Measurements from ENCODE around the gene RBMS3.

The RBMS3 gene

GRCh38 chr3:29594261-29594660, 313.4 kb downstream of the RBMS3 start:
- H3K9me3 ChIP-seq (ENCODE audit: control insufficient read depth in 1 of 2, low read length in 2 of 2): no peaks in the 10 kb centered on the region
- no peaks in the 10 kb centered on the region for H3K4me1 ChIP-seq (ENCODE audit: control insufficient read depth in 1 of 2, insufficient read depth in 2 of 2, low read length in 2 of 2)
- H3K9ac ChIP-seq (ENCODE audit: low read depth in 1 of 2, low read length in 2 of 2): no peak overlapping the region
- no peak overlapping the region for H3K27ac ChIP-seq (ENCODE audit: low read depth, low read length)
- no peak overlapping the region for H3K4me3 ChIP-seq (ENCODE audit: low read depth in 1 of 2, low read length in 2 of 2)
- no peaks in the 10 kb centered on the region for H3K36me3 ChIP-seq (ENCODE audit: control insufficient read depth in 1 of 2, insufficient read depth in 2 of 2, low read length in 2 of 2)
- H3K27me3 ChIP-seq (ENCODE audit: control insufficient read depth in 1 of 2, insufficient read depth in 2 of 2, low read length in 2 of 2): no peaks in the 10 kb centered on the region

- no peaks in the 10 kb centered on the region for H3K9me3 ChIP-seq (ENCODE audit: control insufficient read depth in 1 of 2, low read length in 2 of 2)
- H3K27ac ChIP-seq (ENCODE audit: low read depth, low read length): no peak overlapping the region
- no peaks in the 10 kb centered on the region for H3K4me1 ChIP-seq (ENCODE audit: control insufficient read depth in 1 of 2, insufficient read depth in 2 of 2, low read length in 2 of 2)
- no peak overlapping the region for H3K9ac ChIP-seq (ENCODE audit: low read depth in 1 of 2, low read length in 2 of 2)
- H3K36me3 ChIP-seq (ENCODE audit: control insufficient read depth in 1 of 2, insufficient read depth in 2 of 2, low read length in 2 of 2): no peaks in the 10 kb centered on the region
- H3K27me3 ChIP-seq (ENCODE audit: control insufficient read depth in 1 of 2, insufficient read depth in 2 of 2, low read length in 2 of 2): no peaks in the 10 kb centered on the region
- H3K4me3 ChIP-seq (ENCODE audit: low read depth in 1 of 2, low read length in 2 of 2): no peak overlapping the region
Observed at GRCh38 chr3:29597376-29598008, 316.6 kb downstream of the RBMS3 start.

GRCh38 chr3:29601861-29602585, 321.2 kb downstream of the RBMS3 start:
- H3K36me3 ChIP-seq (ENCODE audit: control insufficient read depth in 1 of 2, insufficient read depth in 2 of 2, low read length in 2 of 2): no peaks in the 10 kb centered on the region
- no peak overlapping the region for H3K27ac ChIP-seq (ENCODE audit: low read depth, low read length)
- no peak overlapping the region for H3K4me3 ChIP-seq (ENCODE audit: low read depth in 1 of 2, low read length in 2 of 2)

GRCh38 chr3:29605845-29606244, 325.0 kb downstream of the RBMS3 start:
- no peaks in the 10 kb centered on the region for H3K27me3 ChIP-seq (ENCODE audit: control insufficient read depth in 1 of 2, insufficient read depth in 2 of 2, low read length in 2 of 2)
- H3K4me1 ChIP-seq (ENCODE audit: control insufficient read depth in 1 of 2, insufficient read depth in 2 of 2, low read length in 2 of 2): no peaks in the 10 kb centered on the region
- no peaks in the 10 kb centered on the region for H3K36me3 ChIP-seq (ENCODE audit: control insufficient read depth in 1 of 2, insufficient read depth in 2 of 2, low read length in 2 of 2)
- H3K9ac ChIP-seq (ENCODE audit: low read depth in 1 of 2, low read length in 2 of 2): no peak overlapping the region
- no peak overlapping the region for H3K27ac ChIP-seq (ENCODE audit: low read depth, low read length)
- no peaks in the 10 kb centered on the region for H3K9me3 ChIP-seq (ENCODE audit: control insufficient read depth in 1 of 2, low read length in 2 of 2)
- no peak overlapping the region for H3K4me3 ChIP-seq (ENCODE audit: low read depth in 1 of 2, low read length in 2 of 2)

More at GRCh38 chr3:29601861-29602585, 321.2 kb downstream of the RBMS3 start:
- H3K9me3 ChIP-seq (ENCODE audit: control insufficient read depth in 1 of 2, low read length in 2 of 2): no peaks in the 10 kb centered on the region
- H3K27me3 ChIP-seq (ENCODE audit: control insufficient read depth in 1 of 2, insufficient read depth in 2 of 2, low read length in 2 of 2): no peaks in the 10 kb centered on the region
- no peaks in the 10 kb centered on the region for H3K4me1 ChIP-seq (ENCODE audit: control insufficient read depth in 1 of 2, insufficient read depth in 2 of 2, low read length in 2 of 2)
- H3K9ac ChIP-seq (ENCODE audit: low read depth in 1 of 2, low read length in 2 of 2): no peak overlapping the region

- no peaks in the 10 kb centered on the region for H3K4me1 ChIP-seq (ENCODE audit: control insufficient read depth in 1 of 2, insufficient read depth in 2 of 2, low read length in 2 of 2)
- no peak overlapping the region for H3K4me3 ChIP-seq (ENCODE audit: low read depth in 1 of 2, low read length in 2 of 2)
- no peak overlapping the region for H3K9ac ChIP-seq (ENCODE audit: low read depth in 1 of 2, low read length in 2 of 2)
- H3K27me3 ChIP-seq (ENCODE audit: control insufficient read depth in 1 of 2, insufficient read depth in 2 of 2, low read length in 2 of 2): no peaks in the 10 kb centered on the region
- H3K36me3 ChIP-seq (ENCODE audit: control insufficient read depth in 1 of 2, insufficient read depth in 2 of 2, low read length in 2 of 2): no peaks in the 10 kb centered on the region
- H3K9me3 ChIP-seq (ENCODE audit: control insufficient read depth in 1 of 2, low read length in 2 of 2): no peaks in the 10 kb centered on the region
- H3K27ac ChIP-seq (ENCODE audit: low read depth, low read length): no peak overlapping the region
Observed at GRCh38 chr3:29606416-29606815, 325.5 kb downstream of the RBMS3 start.

- no peak overlapping the region for H3K9ac ChIP-seq (ENCODE audit: low read depth in 1 of 2, low read length in 2 of 2)
- no peaks in the 10 kb centered on the region for H3K36me3 ChIP-seq (ENCODE audit: control insufficient read depth in 1 of 2, insufficient read depth in 2 of 2, low read length in 2 of 2)
- no peaks in the 10 kb centered on the region for H3K9me3 ChIP-seq (ENCODE audit: control insufficient read depth in 1 of 2, low read length in 2 of 2)
- H3K27me3 ChIP-seq (ENCODE audit: control insufficient read depth in 1 of 2, insufficient read depth in 2 of 2, low read length in 2 of 2): no peaks in the 10 kb centered on the region
- H3K4me3 ChIP-seq (ENCODE audit: low read depth in 1 of 2, low read length in 2 of 2): no peak overlapping the region
- no peaks in the 10 kb centered on the region for H3K4me1 ChIP-seq (ENCODE audit: control insufficient read depth in 1 of 2, insufficient read depth in 2 of 2, low read length in 2 of 2)
- no peak overlapping the region for H3K27ac ChIP-seq (ENCODE audit: low read depth, low read length)
Observed at GRCh38 chr3:29608414-29609327, 327.8 kb downstream of the RBMS3 start.

GRCh38 chr3:29609328-29609811, 328.5 kb downstream of the RBMS3 start:
- Histone ChIP-seq H3K9me3 (ENCODE audit: control insufficient read depth in 1 of 2, low read length in 2 of 2) (no peaks in the 10 kb centered on the region), H3K27me3 (ENCODE audit: control insufficient read depth in 1 of 2, insufficient read depth in 2 of 2, low read length in 2 of 2) (no peaks in the 10 kb centered on the region), H3K4me3 (ENCODE audit: low read depth in 1 of 2, low read length in 2 of 2) (no peak overlapping the region), H3K27ac (ENCODE audit: low read depth, low read length) (no peak overlapping the region), H3K36me3 (ENCODE audit: control insufficient read depth in 1 of 2, insufficient read depth in 2 of 2, low read length in 2 of 2) (no peaks in the 10 kb centered on the region), H3K4me1 (ENCODE audit: control insufficient read depth in 1 of 2, insufficient read depth in 2 of 2, low read length in 2 of 2) (no peaks in the 10 kb centered on the region), H3K9ac (ENCODE audit: low read depth in 1 of 2, low read length in 2 of 2) (no peak overlapping the region)

- H3K36me3 ChIP-seq (ENCODE audit: control insufficient read depth in 1 of 2, insufficient read depth in 2 of 2, low read length in 2 of 2): no peaks in the 10 kb centered on the region
Observed at GRCh38 chr3:29610781-29611180, 329.9 kb downstream of the RBMS3 start.

GRCh38 chr3:29611252-29611651, 330.4 kb downstream of the RBMS3 start:
- Histone ChIP-seq H3K4me1 (ENCODE audit: control insufficient read depth in 1 of 2, insufficient read depth in 2 of 2, low read length in 2 of 2) (no peaks in the 10 kb centered on the region), H3K27me3 (ENCODE audit: control insufficient read depth in 1 of 2, insufficient read depth in 2 of 2, low read length in 2 of 2) (no peaks in the 10 kb centered on the region), H3K27ac (ENCODE audit: low read depth, low read length) (no peak overlapping the region), H3K9me3 (ENCODE audit: control insufficient read depth in 1 of 2, low read length in 2 of 2) (no peaks in the 10 kb centered on the region), H3K4me3 (ENCODE audit: low read depth in 1 of 2, low read length in 2 of 2) (no peak overlapping the region), H3K9ac (ENCODE audit: low read depth in 1 of 2, low read length in 2 of 2) (no peak overlapping the region), H3K36me3 (ENCODE audit: control insufficient read depth in 1 of 2, insufficient read depth in 2 of 2, low read length in 2 of 2) (no peaks in the 10 kb centered on the region)

More at GRCh38 chr3:29610781-29611180, 329.9 kb downstream of the RBMS3 start:
- H3K9ac ChIP-seq (ENCODE audit: low read depth in 1 of 2, low read length in 2 of 2): no peak overlapping the region
- no peak overlapping the region for H3K4me3 ChIP-seq (ENCODE audit: low read depth in 1 of 2, low read length in 2 of 2)
- H3K9me3 ChIP-seq (ENCODE audit: control insufficient read depth in 1 of 2, low read length in 2 of 2): no peaks in the 10 kb centered on the region
- no peaks in the 10 kb centered on the region for H3K27me3 ChIP-seq (ENCODE audit: control insufficient read depth in 1 of 2, insufficient read depth in 2 of 2, low read length in 2 of 2)
- H3K4me1 ChIP-seq (ENCODE audit: control insufficient read depth in 1 of 2, insufficient read depth in 2 of 2, low read length in 2 of 2): no peaks in the 10 kb centered on the region
- no peak overlapping the region for H3K27ac ChIP-seq (ENCODE audit: low read depth, low read length)

- Histone ChIP-seq H3K27me3 (ENCODE audit: control insufficient read depth in 1 of 2, insufficient read depth in 2 of 2, low read length in 2 of 2) (no peaks in the 10 kb centered on the region), H3K4me3 (ENCODE audit: low read depth in 1 of 2, low read length in 2 of 2) (no peak overlapping the region), H3K9ac (ENCODE audit: low read depth in 1 of 2, low read length in 2 of 2) (no peak overlapping the region), H3K36me3 (ENCODE audit: control insufficient read depth in 1 of 2, insufficient read depth in 2 of 2, low read length in 2 of 2) (no peaks in the 10 kb centered on the region), H3K27ac (ENCODE audit: low read depth, low read length) (no peak overlapping the region), H3K4me1 (ENCODE audit: control insufficient read depth in 1 of 2, insufficient read depth in 2 of 2, low read length in 2 of 2) (no peaks in the 10 kb centered on the region), H3K9me3 (ENCODE audit: control insufficient read depth in 1 of 2, low read length in 2 of 2) (no peaks in the 10 kb centered on the region)
Observed at GRCh38 chr3:29612536-29612935, 331.7 kb downstream of the RBMS3 start.
